Measurements from ENCODE around the gene NAGS.
"Not testable (repeated sequence)": the region's sequence is repeated elsewhere in the genome, so short reads cannot be mapped to it uniquely, and the experiment has no call there.

NAGS gene

GRCh38 chr17:44004077-44004760 lies at the start of gene NAGS:
NAGS (plus strand) TSS chr17:44004622; CDS start chr17:44004664, 42 bp downstream.
- no peak for DNase-seq

- no peak for DNase-seq
Measured at GRCh38 chr17:43956222-43956621, 48.2 kb upstream of the NAGS start.

- DNase-seq = no peak
Measured at GRCh38 chr17:43958748-43959352, 45.6 kb upstream of the NAGS start.

- not testable (repeated sequence) for DNase-seq
Measured at GRCh38 chr17:43961292-43961691, 43.1 kb upstream of the NAGS start.

GRCh38 chr17:43961954-43962353 lies 42.5 kb upstream of the NAGS start:
- no peak for DNase-seq

GRCh38 chr17:43962479-43962878 lies 41.9 kb upstream of the NAGS start:
- no peak for DNase-seq

- no peak for DNase-seq
Measured at GRCh38 chr17:43966276-43966675, 38.1 kb upstream of the NAGS start.

GRCh38 chr17:43967251-43967875 lies 37.1 kb upstream of the NAGS start:
- DNase-seq = no peak

GRCh38 chr17:43970366-43970765 lies 34.1 kb upstream of the NAGS start:
- no peak for DNase-seq

- DNase-seq = not testable (repeated sequence)
Measured at GRCh38 chr17:43971436-43971835, 33.0 kb upstream of the NAGS start.

GRCh38 chr17:43972444-43973212 lies 31.8 kb upstream of the NAGS start:
- DNase-seq = not testable (repeated sequence)

GRCh38 chr17:43974382-43975266 lies 29.8 kb upstream of the NAGS start:
- DNase-seq = no peak

GRCh38 chr17:43975898-43976297 lies 28.5 kb upstream of the NAGS start:
- DNase-seq = no peak

GRCh38 chr17:43976963-43977837 lies 27.2 kb upstream of the NAGS start:
- no peak for DNase-seq

GRCh38 chr17:43978078-43978477 lies 26.3 kb upstream of the NAGS start:
- DNase-seq = no peak

- DNase-seq = no peak
Measured at GRCh38 chr17:43979011-43979410, 25.4 kb upstream of the NAGS start.

GRCh38 chr17:43979671-43980070 lies 24.8 kb upstream of the NAGS start:
- no peak for DNase-seq

- no peak for DNase-seq
Measured at GRCh38 chr17:43982171-43982570, 22.3 kb upstream of the NAGS start.

- DNase-seq = no peak
Measured at GRCh38 chr17:43983196-43983514, 21.3 kb upstream of the NAGS start.

- DNase-seq = no peak
Measured at GRCh38 chr17:43983515-43984411, 20.7 kb upstream of the NAGS start.

GRCh38 chr17:43984521-43984920 lies 19.9 kb upstream of the NAGS start:
- DNase-seq = no peak

Data from stimulated activated naive CD4-positive, alpha-beta T cell treated with Interleukin-2 at 50 U/mL for 16 hours (primary cell).